ENCODE measurements around the gene H3-3A.

DNA sequence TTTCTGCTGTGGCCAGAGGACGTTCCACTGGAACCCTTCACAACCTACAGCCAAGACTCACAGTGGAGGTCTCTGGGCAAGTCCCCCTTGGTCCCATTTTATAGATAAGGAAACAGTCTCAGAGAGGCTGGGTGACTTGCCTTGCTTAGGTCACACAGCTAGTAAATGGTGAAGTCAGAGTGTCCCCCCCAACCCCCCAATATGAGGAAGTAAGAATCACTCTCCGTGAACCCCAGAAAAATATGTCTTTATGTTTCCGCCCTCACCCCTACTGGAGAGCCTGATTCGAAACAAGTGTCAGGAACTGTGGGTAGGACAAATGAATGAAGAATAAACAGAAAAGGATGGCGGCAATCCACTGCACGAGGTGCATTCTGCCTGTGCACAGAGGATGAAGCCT is 56.7 kb downstream of the H3-3A start:
- no peak for TF ChIP-seq CTCF (IDR thresholded peaks at IDR 0.05)
- TF ChIP-seq EP300 (IDR thresholded peaks at IDR 0.05; ENCODE audit: low read depth): no peak
- TF ChIP-seq POLR2A (IDR thresholded peaks at IDR 0.05): no peak

All from transverse colon (tissue), 3 donors.